ENCODE data around the gene ATP1B4. TPM values are rescaled to one million over a fixed set of nuclear protein-coding genes. Genes with fewer than 3 reads are reported as not detected.

The ATP1B4 gene
- total and polyA plus RNA-seq, 9 of the 15 experiments (the other 6 are each of a cell fraction or from before 2014, with no cell fraction given): 0.04 to 0.18 TPM; not detected in 7

DNA sequence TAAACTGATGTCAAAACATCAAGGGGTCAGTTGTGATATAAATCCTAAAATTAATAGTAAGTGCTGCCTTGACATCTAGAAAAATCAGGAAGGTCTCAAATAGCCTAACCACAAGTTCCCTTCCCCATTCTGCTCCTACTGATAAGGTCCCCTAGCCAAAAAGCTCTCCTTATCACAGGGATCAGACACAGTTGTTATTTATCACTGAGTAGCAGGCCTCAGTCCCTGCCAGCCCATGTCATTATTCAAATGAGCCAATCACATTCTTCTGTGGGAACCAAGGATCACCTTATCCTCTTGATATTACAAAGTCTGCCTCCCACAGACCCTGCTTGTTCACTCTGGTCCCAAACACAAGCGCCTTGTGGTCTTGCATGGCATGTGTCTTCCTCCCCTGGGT is 27.3 kb upstream of the ATP1B4 start (continued):
- TF ChIP-seq, protein P1, sequence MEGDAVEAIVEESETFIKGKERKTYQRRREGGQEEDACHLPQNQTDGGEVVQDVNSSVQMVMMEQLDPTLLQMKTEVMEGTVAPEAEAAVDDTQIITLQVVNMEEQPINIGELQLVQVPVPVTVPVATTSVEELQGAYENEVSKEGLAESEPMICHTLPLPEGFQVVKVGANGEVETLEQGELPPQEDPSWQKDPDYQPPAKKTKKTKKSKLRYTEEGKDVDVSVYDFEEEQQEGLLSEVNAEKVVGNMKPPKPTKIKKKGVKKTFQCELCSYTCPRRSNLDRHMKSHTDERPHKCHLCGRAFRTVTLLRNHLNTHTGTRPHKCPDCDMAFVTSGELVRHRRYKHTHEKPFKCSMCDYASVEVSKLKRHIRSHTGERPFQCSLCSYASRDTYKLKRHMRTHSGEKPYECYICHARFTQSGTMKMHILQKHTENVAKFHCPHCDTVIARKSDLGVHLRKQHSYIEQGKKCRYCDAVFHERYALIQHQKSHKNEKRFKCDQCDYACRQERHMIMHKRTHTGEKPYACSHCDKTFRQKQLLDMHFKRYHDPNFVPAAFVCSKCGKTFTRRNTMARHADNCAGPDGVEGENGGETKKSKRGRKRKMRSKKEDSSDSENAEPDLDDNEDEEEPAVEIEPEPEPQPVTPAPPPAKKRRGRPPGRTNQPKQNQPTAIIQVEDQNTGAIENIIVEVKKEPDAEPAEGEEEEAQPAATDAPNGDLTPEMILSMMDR (IDR thresholded peaks at IDR 0.05 in 2 of 3, conservative IDR thresholded peaks at IDR 0.05 in 1 of 3; ENCODE audit: insufficient read depth in 2 of 3, low read depth in 1 of 3, low read length in 3 of 3): no peak
- TF ChIP-seq STAT5A (IDR thresholded peaks at IDR 0.05; ENCODE audit: borderline replicate concordance, low read length) (peak; percentile 85), NR2C1 (IDR thresholded peaks at IDR 0.05) (no peak), NR2C1 (tag; IDR thresholded peaks at IDR 0.05) (no peak), TCF3 (CRISPR knock-in tag; IDR thresholded peaks at IDR 0.05) (peak; percentile 93), SMARCE1 (IDR thresholded peaks at IDR 0.05) (peak; percentile 95), BRCA1 (IDR thresholded peaks at IDR 0.05) (no peak), BRCA1 (CRISPR knock-in tag; IDR thresholded peaks at IDR 0.05) (no peak), RFX5 (IDR thresholded peaks at IDR 0.05; ENCODE audit: low read depth, low read length) (no peak), HMG20B (CRISPR knock-in tag; IDR thresholded peaks at IDR 0.05) (no peak), NCOA1 (IDR thresholded peaks at IDR 0.05; ENCODE audit: low read depth) (peak; percentile 63; the same call in 1 of the 2 replicates), MCM2 (IDR thresholded peaks at IDR 0.05; ENCODE audit: low read depth) (no peak), TEAD2 (tag; IDR thresholded peaks at IDR 0.05) (no peak), ZNF57 (CRISPR knock-in tag; IDR thresholded peaks at IDR 0.05) (no peak), POLR2AphosphoS2 (IDR thresholded peaks at IDR 0.05; ENCODE audit: low read length) (no peak), FOXK2 (conservative IDR thresholded peaks at IDR 0.05 in 1 of 2, IDR thresholded peaks at IDR 0.05 in 1 of 2; ENCODE audit: low read depth in 2 of 2) (no peak)
- TF ChIP-seq, protein P2, sequence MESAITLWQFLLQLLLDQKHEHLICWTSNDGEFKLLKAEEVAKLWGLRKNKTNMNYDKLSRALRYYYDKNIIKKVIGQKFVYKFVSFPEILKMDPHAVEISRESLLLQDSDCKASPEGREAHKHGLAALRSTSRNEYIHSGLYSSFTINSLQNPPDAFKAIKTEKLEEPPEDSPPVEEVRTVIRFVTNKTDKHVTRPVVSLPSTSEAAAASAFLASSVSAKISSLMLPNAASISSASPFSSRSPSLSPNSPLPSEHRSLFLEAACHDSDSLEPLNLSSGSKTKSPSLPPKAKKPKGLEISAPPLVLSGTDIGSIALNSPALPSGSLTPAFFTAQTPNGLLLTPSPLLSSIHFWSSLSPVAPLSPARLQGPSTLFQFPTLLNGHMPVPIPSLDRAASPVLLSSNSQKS (CRISPR knock-in tag; IDR thresholded peaks at IDR 0.05): no peak
- TF ChIP-seq, protein P3, sequence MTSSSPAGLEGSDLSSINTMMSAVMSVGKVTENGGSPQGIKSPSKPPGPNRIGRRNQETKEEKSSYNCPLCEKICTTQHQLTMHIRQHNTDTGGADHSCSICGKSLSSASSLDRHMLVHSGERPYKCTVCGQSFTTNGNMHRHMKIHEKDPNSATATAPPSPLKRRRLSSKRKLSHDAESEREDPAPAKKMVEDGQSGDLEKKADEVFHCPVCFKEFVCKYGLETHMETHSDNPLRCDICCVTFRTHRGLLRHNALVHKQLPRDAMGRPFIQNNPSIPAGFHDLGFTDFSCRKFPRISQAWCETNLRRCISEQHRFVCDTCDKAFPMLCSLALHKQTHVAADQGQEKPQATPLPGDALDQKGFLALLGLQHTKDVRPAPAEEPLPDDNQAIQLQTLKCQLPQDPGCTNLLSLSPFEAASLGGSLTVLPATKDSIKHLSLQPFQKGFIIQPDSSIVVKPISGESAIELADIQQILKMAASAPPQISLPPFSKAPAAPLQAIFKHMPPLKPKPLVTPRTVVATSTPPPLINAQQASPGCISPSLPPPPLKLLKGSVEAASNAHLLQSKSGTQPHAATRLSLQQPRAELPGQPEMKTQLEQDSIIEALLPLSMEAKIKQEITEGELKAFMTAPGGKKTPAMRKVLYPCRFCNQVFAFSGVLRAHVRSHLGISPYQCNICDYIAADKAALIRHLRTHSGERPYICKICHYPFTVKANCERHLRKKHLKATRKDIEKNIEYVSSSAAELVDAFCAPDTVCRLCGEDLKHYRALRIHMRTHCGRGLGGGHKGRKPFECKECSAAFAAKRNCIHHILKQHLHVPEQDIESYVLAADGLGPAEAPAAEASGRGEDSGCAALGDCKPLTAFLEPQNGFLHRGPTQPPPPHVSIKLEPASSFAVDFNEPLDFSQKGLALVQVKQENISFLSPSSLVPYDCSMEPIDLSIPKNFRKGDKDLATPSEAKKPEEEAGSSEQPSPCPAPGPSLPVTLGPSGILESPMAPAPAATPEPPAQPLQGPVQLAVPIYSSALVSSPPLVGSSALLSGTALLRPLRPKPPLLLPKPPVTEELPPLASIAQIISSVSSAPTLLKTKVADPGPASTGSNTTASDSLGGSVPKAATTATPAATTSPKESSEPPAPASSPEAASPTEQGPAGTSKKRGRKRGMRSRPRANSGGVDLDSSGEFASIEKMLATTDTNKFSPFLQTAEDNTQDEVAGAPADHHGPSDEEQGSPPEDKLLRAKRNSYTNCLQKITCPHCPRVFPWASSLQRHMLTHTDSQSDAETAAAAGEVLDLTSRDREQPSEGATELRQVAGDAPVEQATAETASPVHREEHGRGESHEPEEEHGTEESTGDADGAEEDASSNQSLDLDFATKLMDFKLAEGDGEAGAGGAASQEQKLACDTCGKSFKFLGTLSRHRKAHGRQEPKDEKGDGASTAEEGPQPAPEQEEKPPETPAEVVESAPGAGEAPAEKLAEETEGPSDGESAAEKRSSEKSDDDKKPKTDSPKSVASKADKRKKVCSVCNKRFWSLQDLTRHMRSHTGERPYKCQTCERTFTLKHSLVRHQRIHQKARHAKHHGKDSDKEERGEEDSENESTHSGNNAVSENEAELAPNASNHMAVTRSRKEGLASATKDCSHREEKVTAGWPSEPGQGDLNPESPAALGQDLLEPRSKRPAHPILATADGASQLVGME (CRISPR knock-in tag; IDR thresholded peaks at IDR 0.05): no peak
- TF ChIP-seq, protein P4, sequence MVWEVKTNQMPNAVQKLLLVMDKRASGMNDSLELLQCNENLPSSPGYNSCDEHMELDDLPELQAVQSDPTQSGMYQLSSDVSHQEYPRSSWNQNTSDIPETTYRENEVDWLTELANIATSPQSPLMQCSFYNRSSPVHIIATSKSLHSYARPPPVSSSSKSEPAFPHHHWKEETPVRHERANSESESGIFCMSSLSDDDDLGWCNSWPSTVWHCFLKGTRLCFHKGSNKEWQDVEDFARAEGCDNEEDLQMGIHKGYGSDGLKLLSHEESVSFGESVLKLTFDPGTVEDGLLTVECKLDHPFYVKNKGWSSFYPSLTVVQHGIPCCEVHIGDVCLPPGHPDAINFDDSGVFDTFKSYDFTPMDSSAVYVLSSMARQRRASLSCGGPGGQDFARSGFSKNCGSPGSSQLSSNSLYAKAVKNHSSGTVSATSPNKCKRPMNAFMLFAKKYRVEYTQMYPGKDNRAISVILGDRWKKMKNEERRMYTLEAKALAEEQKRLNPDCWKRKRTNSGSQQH (CRISPR knock-in tag; IDR thresholded peaks at IDR 0.05): no peak
- TF ChIP-seq, protein P5, sequence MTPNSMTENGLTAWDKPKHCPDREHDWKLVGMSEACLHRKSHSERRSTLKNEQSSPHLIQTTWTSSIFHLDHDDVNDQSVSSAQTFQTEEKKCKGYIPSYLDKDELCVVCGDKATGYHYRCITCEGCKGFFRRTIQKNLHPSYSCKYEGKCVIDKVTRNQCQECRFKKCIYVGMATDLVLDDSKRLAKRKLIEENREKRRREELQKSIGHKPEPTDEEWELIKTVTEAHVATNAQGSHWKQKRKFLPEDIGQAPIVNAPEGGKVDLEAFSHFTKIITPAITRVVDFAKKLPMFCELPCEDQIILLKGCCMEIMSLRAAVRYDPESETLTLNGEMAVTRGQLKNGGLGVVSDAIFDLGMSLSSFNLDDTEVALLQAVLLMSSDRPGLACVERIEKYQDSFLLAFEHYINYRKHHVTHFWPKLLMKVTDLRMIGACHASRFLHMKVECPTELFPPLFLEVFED (CRISPR knock-in tag; conservative IDR thresholded peaks at IDR 0.05): no peak
